Measurements from ENCODE around the gene DGKI.

DNA sequence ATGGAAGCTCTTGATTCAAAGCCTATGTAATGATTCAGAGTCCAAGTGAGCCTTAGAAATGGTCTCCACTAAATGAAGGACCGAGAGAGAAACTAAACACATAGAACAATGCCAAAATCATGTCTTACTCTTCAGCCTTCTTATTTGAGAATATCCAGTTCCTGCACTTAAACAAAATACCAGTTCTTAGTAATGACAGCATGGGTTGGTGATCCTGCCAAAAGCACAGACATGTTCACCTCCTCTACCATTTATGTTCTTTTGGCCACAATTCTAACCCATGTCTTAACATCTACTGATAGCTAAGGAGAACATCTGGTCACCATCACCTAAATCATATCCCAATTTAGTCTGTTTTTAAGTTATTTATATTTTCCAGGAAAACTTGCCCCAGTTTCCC lies 263.6 kb downstream of the DGKI start:
- TF ChIP-seq, protein P1, sequence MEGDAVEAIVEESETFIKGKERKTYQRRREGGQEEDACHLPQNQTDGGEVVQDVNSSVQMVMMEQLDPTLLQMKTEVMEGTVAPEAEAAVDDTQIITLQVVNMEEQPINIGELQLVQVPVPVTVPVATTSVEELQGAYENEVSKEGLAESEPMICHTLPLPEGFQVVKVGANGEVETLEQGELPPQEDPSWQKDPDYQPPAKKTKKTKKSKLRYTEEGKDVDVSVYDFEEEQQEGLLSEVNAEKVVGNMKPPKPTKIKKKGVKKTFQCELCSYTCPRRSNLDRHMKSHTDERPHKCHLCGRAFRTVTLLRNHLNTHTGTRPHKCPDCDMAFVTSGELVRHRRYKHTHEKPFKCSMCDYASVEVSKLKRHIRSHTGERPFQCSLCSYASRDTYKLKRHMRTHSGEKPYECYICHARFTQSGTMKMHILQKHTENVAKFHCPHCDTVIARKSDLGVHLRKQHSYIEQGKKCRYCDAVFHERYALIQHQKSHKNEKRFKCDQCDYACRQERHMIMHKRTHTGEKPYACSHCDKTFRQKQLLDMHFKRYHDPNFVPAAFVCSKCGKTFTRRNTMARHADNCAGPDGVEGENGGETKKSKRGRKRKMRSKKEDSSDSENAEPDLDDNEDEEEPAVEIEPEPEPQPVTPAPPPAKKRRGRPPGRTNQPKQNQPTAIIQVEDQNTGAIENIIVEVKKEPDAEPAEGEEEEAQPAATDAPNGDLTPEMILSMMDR (conservative IDR thresholded peaks at IDR 0.05) = no peak
- no peak for TF ChIP-seq EZH2 (IDR thresholded peaks at IDR 0.05; ENCODE audit: low read depth)
